Measurements from ENCODE around the gene TP53RK.

The TP53RK gene

GRCh38 chr20:46717818-46718541 lies 28.7 kb upstream of the TP53RK start:
- in situ Hi-C loops (cut with HindIII; ENCODE audit: low pct_ligation_motif_present, low sequenced_read_pairs), result no loop called here
- H3K36me3 ChIP-seq (replicated peaks), result no peaks in the 10 kb centered on the region
- no peak for TF ChIP-seq CTCF (IDR thresholded peaks at IDR 0.05; ENCODE audit: low read depth, low read length, missing control alignments)
- no peak overlapping the region for H3K4me3 ChIP-seq (ENCODE audit: low read depth, low read length)
- H3K27ac ChIP-seq, result no peak overlapping the region
- DNase-seq, result no peak
- no peaks in the 10 kb centered on the region for H3K27me3 ChIP-seq (replicated peaks)

- H3K36me3 ChIP-seq (replicated peaks), result no peaks in the 10 kb centered on the region
- no peak for DNase-seq
- no peaks in the 10 kb centered on the region for H3K27me3 ChIP-seq (replicated peaks)
- in situ Hi-C loops (cut with HindIII; ENCODE audit: low pct_ligation_motif_present, low sequenced_read_pairs), result no loop called here
- no peak overlapping the region for H3K27ac ChIP-seq
- TF ChIP-seq CTCF (IDR thresholded peaks at IDR 0.05; ENCODE audit: low read depth, low read length, missing control alignments), result peak; percentile 22
- no peak overlapping the region for H3K4me3 ChIP-seq (ENCODE audit: low read depth, low read length)
Observed at GRCh38 chr20:46715292-46715756, 26.1 kb upstream of the TP53RK start.

GRCh38 chr20:46713957-46714834 lies 25.0 kb upstream of the TP53RK start:
- Histone ChIP-seq H3K4me3 (ENCODE audit: low read depth, low read length) (no peak overlapping the region), H3K27me3 (replicated peaks) (no peaks in the 10 kb centered on the region), H3K36me3 (replicated peaks) (no peaks in the 10 kb centered on the region), H3K27ac (no peak overlapping the region)
- no peak for DNase-seq
- in situ Hi-C loops (cut with HindIII; ENCODE audit: low pct_ligation_motif_present, low sequenced_read_pairs), result no loop called here
- no peak for TF ChIP-seq CTCF (IDR thresholded peaks at IDR 0.05; ENCODE audit: low read depth, low read length, missing control alignments)

GRCh38 chr20:46712056-46712636 lies 22.9 kb upstream of the TP53RK start:
- Histone ChIP-seq H3K27ac (no peak overlapping the region), H3K36me3 (replicated peaks) (no peaks in the 10 kb centered on the region), H3K27me3 (replicated peaks) (no peaks in the 10 kb centered on the region), H3K4me3 (ENCODE audit: low read depth, low read length) (no peak overlapping the region)
- DNase-seq, result no peak
- in situ Hi-C loops (cut with HindIII; ENCODE audit: low pct_ligation_motif_present, low sequenced_read_pairs), result no loop called here
- no peak for TF ChIP-seq CTCF (IDR thresholded peaks at IDR 0.05; ENCODE audit: low read depth, low read length, missing control alignments)

- DNase-seq, result no peak
- Histone ChIP-seq H3K27me3 (replicated peaks) (no peaks in the 10 kb centered on the region), H3K27ac (peak overlapping the region; percentile 46), H3K36me3 (replicated peaks) (no peaks in the 10 kb centered on the region), H3K4me3 (ENCODE audit: low read depth, low read length) (peak overlapping the region; percentile 74)
- peak; percentile 1 for TF ChIP-seq CTCF (IDR thresholded peaks at IDR 0.05; ENCODE audit: low read depth, low read length, missing control alignments)
- in situ Hi-C loops (cut with HindIII; ENCODE audit: low pct_ligation_motif_present, low sequenced_read_pairs), result no loop called here
Observed at GRCh38 chr20:46710153-46710913, 21.1 kb upstream of the TP53RK start.
